Measurements from ENCODE around the gene FTO.

The FTO gene

GRCh38 chr16:54116124-54116655 lies 412.2 kb downstream of the FTO start:
- no peak for TF ChIP-seq CTCF (IDR thresholded peaks at IDR 0.05; ENCODE audit: low read depth, low read length)
- Histone ChIP-seq H3K36me3 (peaks cover 3% of the 10 kb centered on the region), H3K4me1 (no peaks in the 10 kb centered on the region; the same call in 1 of the 2 replicates), H3K4me3 (ENCODE audit: low read depth, low read length) (no peak overlapping the region), H3K9me3 (no peaks in the 10 kb centered on the region), H3K27me3 (no peaks in the 10 kb centered on the region)
- DNase-seq = no peak

- Histone ChIP-seq H3K27me3 (no peaks in the 10 kb centered on the region), H3K36me3 (no peaks in the 10 kb centered on the region; the same call in 1 of the 2 replicates), H3K4me3 (ENCODE audit: low read depth, low read length) (no peak overlapping the region), H3K9me3 (no peaks in the 10 kb centered on the region), H3K4me1 (no peaks in the 10 kb centered on the region; the same call in 1 of the 2 replicates)
- TF ChIP-seq CTCF (IDR thresholded peaks at IDR 0.05; ENCODE audit: low read depth, low read length) = no peak
- no peak for DNase-seq
Measured at GRCh38 chr16:54118846-54119245, 414.9 kb downstream of the FTO start.

- Histone ChIP-seq H3K4me1 (no peaks in the 10 kb centered on the region; the same call in 1 of the 2 replicates), H3K4me3 (ENCODE audit: low read depth, low read length) (no peak overlapping the region), H3K9me3 (no peaks in the 10 kb centered on the region), H3K27me3 (no peaks in the 10 kb centered on the region), H3K36me3 (no peaks in the 10 kb centered on the region; the same call in 1 of the 2 replicates)
- DNase-seq = no peak
- no peak for TF ChIP-seq CTCF (IDR thresholded peaks at IDR 0.05; ENCODE audit: low read depth, low read length)
Measured at GRCh38 chr16:54120846-54121480, 417.0 kb downstream of the FTO start.

- Histone ChIP-seq H3K4me3 (ENCODE audit: low read depth, low read length) (no peak overlapping the region), H3K4me1 (no peaks in the 10 kb centered on the region; the same call in 1 of the 2 replicates), H3K9me3 (no peaks in the 10 kb centered on the region), H3K27me3 (no peaks in the 10 kb centered on the region), H3K36me3 (no peaks in the 10 kb centered on the region; the same call in 1 of the 2 replicates)
- no peak for DNase-seq
- TF ChIP-seq CTCF (IDR thresholded peaks at IDR 0.05; ENCODE audit: low read depth, low read length) = no peak
Measured at GRCh38 chr16:54121539-54122295, 417.8 kb downstream of the FTO start.

- Histone ChIP-seq H3K27me3 (no peaks in the 10 kb centered on the region), H3K9me3 (no peaks in the 10 kb centered on the region), H3K36me3 (no peaks in the 10 kb centered on the region), H3K4me3 (ENCODE audit: low read depth, low read length) (no peak overlapping the region), H3K4me1 (peaks cover 3% of the 10 kb centered on the region)
- no peak for DNase-seq
- TF ChIP-seq CTCF (IDR thresholded peaks at IDR 0.05; ENCODE audit: low read depth, low read length) = no peak
Measured at GRCh38 chr16:54123766-54124165, 419.8 kb downstream of the FTO start.

Data from BE2C (cell line).